Activated naive CD8-positive, alpha-beta T cell treated with anti-CD3 and anti-CD28 coated beads, Interleukin-2, amount 10 ng/mL, durations not matched to agents 7 days and 5 days (primary cell): Measurements from ENCODE around the gene EYA3. TPM values are rescaled to one million over a fixed set of nuclear protein-coding genes. Genes with fewer than 3 reads are reported as not detected.

Experiments used
- ATAC-seq: fragments of 150-1000 bp; cut with Tn5 transposase; one replicate; pipeline ENCODE4 v1.10.0; 2021; ENCODE audit warnings: low read depth, moderate library complexity
- POLR2A ChIA-PET: fragments of 350-600 bp; sonication (Branson Sonifier 250); formaldehyde crosslinking; loops from one replicate; lab custom pipeline; 2021; ENCODE audit warnings: antibody characterized with exemption; lab: Charles Lee
- DNase-seq: peaks from one replicate; pipeline ENCODE4 v3.0.0; 2021
- H3K27ac Mint-ChIP-seq: one replicate; pipeline ENCODE4 v1.8.0; 2022; ENCODE audit warnings: mild to moderate bottlenecking, mixed read lengths
- H3K27me3 Mint-ChIP-seq: one replicate; pipeline ENCODE4 v1.8.0; 2022; ENCODE audit warnings: mild to moderate bottlenecking, moderate library complexity, mixed read lengths
- H3K36me3 Mint-ChIP-seq: one replicate; pipeline ENCODE4 v1.8.0; 2021; ENCODE audit warnings: mild to moderate bottlenecking, mixed read lengths
- H3K4me1 Mint-ChIP-seq: one replicate; pipeline ENCODE4 v1.8.0; 2021; ENCODE audit warnings: mixed read lengths
- H3K4me3 Mint-ChIP-seq: one replicate; pipeline ENCODE4 v1.8.0; 2022; ENCODE audit warnings: mild to moderate bottlenecking, moderate library complexity, mixed read lengths
- H3K9me3 Mint-ChIP-seq: one replicate; pipeline ENCODE4 v1.8.0; 2021; ENCODE audit warnings: mixed read lengths
- total RNA-seq, 2 experiments: library from RNA; stranded (reverse); gene quantifications; one replicate each; pipeline ENCODE4 v1.2.3, GENCODE V29; 2021

Gene EYA3
- total RNA-seq, 2 experiments from 2014 or later = 27.0 to 27.3 TPM

- no peaks in the 10 kb centered on the region for H3K27me3 Mint-ChIP-seq
- POLR2A ChIA-PET = no interaction called here
- peaks cover 17% of the 10 kb centered on the region for H3K36me3 Mint-ChIP-seq
- H3K4me3 Mint-ChIP-seq = no peak overlapping the region
- no peak overlapping the region for H3K27ac Mint-ChIP-seq
- DNase-seq = no peak
- peaks cover 2% of the 10 kb centered on the region for H3K4me1 Mint-ChIP-seq
- no peak for ATAC-seq
- H3K9me3 Mint-ChIP-seq = no peaks in the 10 kb centered on the region
Observed at GRCh38 chr1:28046716-28047115, 41.7 kb downstream of the EYA3 start.

- H3K4me3 Mint-ChIP-seq = no peak overlapping the region
- POLR2A ChIA-PET = no interaction called here
- no peak overlapping the region for H3K27ac Mint-ChIP-seq
- no peak for DNase-seq
- H3K9me3 Mint-ChIP-seq = no peaks in the 10 kb centered on the region
- no peak for ATAC-seq
- peaks cover 18% of the 10 kb centered on the region for H3K36me3 Mint-ChIP-seq
- H3K27me3 Mint-ChIP-seq = no peaks in the 10 kb centered on the region
- H3K4me1 Mint-ChIP-seq = peaks cover under 1% of the 10 kb centered on the region
Observed at GRCh38 chr1:28045777-28046176, 42.6 kb downstream of the EYA3 start.

GRCh38 chr1:28044399-28044798, 44.0 kb downstream of the EYA3 start:
- Mint-ChIP-seq H3K4me3 (no peak overlapping the region), H3K27ac (no peak overlapping the region)
- ATAC-seq = no peak

GRCh38 chr1:28039341-28039740, 49.1 kb downstream of the EYA3 start:
- ATAC-seq = no peak
- no peak overlapping the region for H3K4me3 Mint-ChIP-seq
- no peak overlapping the region for H3K27ac Mint-ChIP-seq
- no peaks in the 10 kb centered on the region for H3K4me1 Mint-ChIP-seq
- no peak for DNase-seq
- POLR2A ChIA-PET = no interaction called here
- no peaks in the 10 kb centered on the region for H3K9me3 Mint-ChIP-seq
- no peaks in the 10 kb centered on the region for H3K27me3 Mint-ChIP-seq
- peaks cover 22% of the 10 kb centered on the region for H3K36me3 Mint-ChIP-seq

More at GRCh38 chr1:28044399-28044798, 44.0 kb downstream of the EYA3 start:
- DNase-seq = no peak
- POLR2A ChIA-PET = no interaction called here
- peaks cover 28% of the 10 kb centered on the region for H3K36me3 Mint-ChIP-seq
- no peaks in the 10 kb centered on the region for H3K27me3 Mint-ChIP-seq
- H3K4me1 Mint-ChIP-seq = no peaks in the 10 kb centered on the region
- no peaks in the 10 kb centered on the region for H3K9me3 Mint-ChIP-seq

GRCh38 chr1:28037946-28038345, 50.5 kb downstream of the EYA3 start:
- no peak for DNase-seq
- no peak overlapping the region for H3K27ac Mint-ChIP-seq
- H3K4me1 Mint-ChIP-seq = no peaks in the 10 kb centered on the region
- H3K9me3 Mint-ChIP-seq = no peaks in the 10 kb centered on the region
- H3K36me3 Mint-ChIP-seq = peaks cover 22% of the 10 kb centered on the region
- no peak for ATAC-seq
- no peaks in the 10 kb centered on the region for H3K27me3 Mint-ChIP-seq
- POLR2A ChIA-PET = no interaction called here
- no peak overlapping the region for H3K4me3 Mint-ChIP-seq

- H3K4me1 Mint-ChIP-seq = no peaks in the 10 kb centered on the region
- DNase-seq = no peak
- H3K27me3 Mint-ChIP-seq = no peaks in the 10 kb centered on the region
- peaks cover 21% of the 10 kb centered on the region for H3K36me3 Mint-ChIP-seq
- no peaks in the 10 kb centered on the region for H3K9me3 Mint-ChIP-seq
- H3K4me3 Mint-ChIP-seq = no peak overlapping the region
- POLR2A ChIA-PET = no interaction called here
- no peak for ATAC-seq
- no peak overlapping the region for H3K27ac Mint-ChIP-seq
Observed at GRCh38 chr1:28037206-28037605, 51.2 kb downstream of the EYA3 start.

- Mint-ChIP-seq H3K36me3 (peaks cover 20% of the 10 kb centered on the region), H3K4me3 (no peak overlapping the region), H3K27me3 (no peaks in the 10 kb centered on the region), H3K9me3 (no peaks in the 10 kb centered on the region), H3K4me1 (no peaks in the 10 kb centered on the region), H3K27ac (no peak overlapping the region)
- POLR2A ChIA-PET = no interaction called here
- DNase-seq = no peak
- ATAC-seq = no peak
Observed at GRCh38 chr1:28036431-28036830, 52.0 kb downstream of the EYA3 start.

- H3K9me3 Mint-ChIP-seq = no peaks in the 10 kb centered on the region
- no peak for ATAC-seq
- H3K4me3 Mint-ChIP-seq = no peak overlapping the region
- POLR2A ChIA-PET = no interaction called here
- no peak overlapping the region for H3K27ac Mint-ChIP-seq
- H3K4me1 Mint-ChIP-seq = no peaks in the 10 kb centered on the region
- H3K27me3 Mint-ChIP-seq = no peaks in the 10 kb centered on the region
- no peak for DNase-seq
- peaks cover 16% of the 10 kb centered on the region for H3K36me3 Mint-ChIP-seq
Observed at GRCh38 chr1:28035420-28035819, 53.0 kb downstream of the EYA3 start.

- DNase-seq (no peak), ATAC-seq (no peak)
- Mint-ChIP-seq H3K4me3 (no peak overlapping the region), H3K4me1 (peaks cover 10% of the 10 kb centered on the region), H3K27me3 (no peaks in the 10 kb centered on the region), H3K36me3 (peaks cover 4% of the 10 kb centered on the region), H3K27ac (no peak overlapping the region), H3K9me3 (no peaks in the 10 kb centered on the region)
- POLR2A ChIA-PET = interaction anchor here (0.6 kb wide), 1 partner anchor 329 kb away, joined by 9 read pairs; no protein-coding TSS in a partner anchor
Observed at GRCh38 chr1:28032281-28032680, 56.1 kb downstream of the EYA3 start.

- Mint-ChIP-seq H3K9me3 (no peaks in the 10 kb centered on the region), H3K36me3 (peaks cover 4% of the 10 kb centered on the region), H3K4me3 (no peak overlapping the region), H3K27ac (no peak overlapping the region), H3K27me3 (no peaks in the 10 kb centered on the region), H3K4me1 (peaks cover 13% of the 10 kb centered on the region)
- DNase-seq (no peak), ATAC-seq (no peak)
- POLR2A ChIA-PET = no interaction called here
Observed at GRCh38 chr1:28031173-28031572, 57.2 kb downstream of the EYA3 start.

- POLR2A ChIA-PET = interaction anchor here (0.6 kb wide), 1 partner anchor 190 kb away, joined by 4 read pairs; no protein-coding TSS in a partner anchor
- Mint-ChIP-seq H3K27ac (no peak overlapping the region), H3K36me3 (peaks cover 6% of the 10 kb centered on the region), H3K9me3 (no peaks in the 10 kb centered on the region), H3K27me3 (no peaks in the 10 kb centered on the region), H3K4me1 (peaks cover 13% of the 10 kb centered on the region), H3K4me3 (no peak overlapping the region)
- no peak for DNase-seq
- no peak for ATAC-seq
Observed at GRCh38 chr1:28028873-28029654, 59.3 kb downstream of the EYA3 start.

GRCh38 chr1:28027660-28028059, 60.8 kb downstream of the EYA3 start:
- H3K4me1 Mint-ChIP-seq = peaks cover 13% of the 10 kb centered on the region
- no peak overlapping the region for H3K4me3 Mint-ChIP-seq
- no peak overlapping the region for H3K27ac Mint-ChIP-seq
- POLR2A ChIA-PET = no interaction called here
- peaks cover 9% of the 10 kb centered on the region for H3K36me3 Mint-ChIP-seq
- H3K27me3 Mint-ChIP-seq = no peaks in the 10 kb centered on the region
- DNase-seq (no peak), ATAC-seq (no peak)
- no peaks in the 10 kb centered on the region for H3K9me3 Mint-ChIP-seq

GRCh38 chr1:28027238-28027637, 61.2 kb downstream of the EYA3 start:
- peaks cover 9% of the 10 kb centered on the region for H3K36me3 Mint-ChIP-seq
- POLR2A ChIA-PET = interaction anchor here (0.7 kb wide), 1 partner anchor 1657 kb away, joined by 3 read pairs; no protein-coding TSS in a partner anchor
- no peaks in the 10 kb centered on the region for H3K27me3 Mint-ChIP-seq
- H3K27ac Mint-ChIP-seq = no peak overlapping the region
- ATAC-seq (no peak), DNase-seq (no peak)
- H3K4me1 Mint-ChIP-seq = peaks cover 13% of the 10 kb centered on the region
- H3K9me3 Mint-ChIP-seq = no peaks in the 10 kb centered on the region
- no peak overlapping the region for H3K4me3 Mint-ChIP-seq

- POLR2A ChIA-PET = interaction anchor here (0.6 to 0.7 kb wide), 2 partner anchors 381 to 1656 kb away, joined by 3 read pairs; no protein-coding TSS in a partner anchor
- Mint-ChIP-seq H3K4me1 (peaks cover 14% of the 10 kb centered on the region), H3K36me3 (peaks cover 9% of the 10 kb centered on the region), H3K27me3 (no peaks in the 10 kb centered on the region), H3K4me3 (no peak overlapping the region), H3K9me3 (no peaks in the 10 kb centered on the region), H3K27ac (no peak overlapping the region)
- DNase-seq (no peak), ATAC-seq (no peak)
Observed at GRCh38 chr1:28026329-28026728, 62.1 kb downstream of the EYA3 start.
